IMR-90 (cell line): ENCODE measurements around the gene EPS8. TPM values are rescaled to one million over a fixed set of nuclear protein-coding genes. Genes with fewer than 3 reads are reported as not detected.

Experiments used
- ATAC-seq: fragments of 200-7000 bp; cut with Tn5 transposase; 2 replicates; pipeline ENCODE4 v1.9.1; 2020; ENCODE audit warnings: low read depth, mild to moderate bottlenecking, moderate library complexity
- BruUV-seq: library from RNA; stranded (reverse); fragments of 400-500 nt; replicated peaks from 2 replicates; lab custom pipeline; 2021; lab: Mats Ljungman, UMichigan
- CTCF ChIA-PET: fragments of 300-600 bp; formaldehyde crosslinking; extraction: SDS; loops from one replicate; lab custom pipeline; 2021; ENCODE audit warnings: antibody characterized with exemption; lab: Yijun Ruan, JAX
- POLR2A ChIA-PET: fragments of 300-600 bp; sonication (Branson Sonifier 250); formaldehyde crosslinking; loops from one replicate; lab custom pipeline; 2022; ENCODE audit warnings: antibody characterized with exemption; ENCODE audit not compliant: unreplicated experiment; lab: Charles Lee
- DNase-seq: peaks from one replicate; pipeline ENCODE4 v3.0.0; 2013
- H2AFZ ChIP-seq: replicated peaks from 2 replicates; pipeline ENCODE3; 2013; ENCODE audit warnings: low read length, mild to moderate bottlenecking; ENCODE audit not compliant: poor library complexity
- H2AK5ac ChIP-seq: 2 replicates; pipeline ENCODE4 v1.6.1; 2013; ENCODE audit warnings: low read depth, low read length, inconsistent platforms
- H2AK9ac ChIP-seq: replicated peaks from 2 replicates; pipeline ENCODE3; 2013; ENCODE audit warnings: mild to moderate bottlenecking, low read depth, low read length, moderate library complexity; ENCODE audit not compliant: poor library complexity
- H2BK120ac ChIP-seq: 2 replicates; pipeline ENCODE4 v1.6.1; 2013; ENCODE audit warnings: low read depth, low read length, inconsistent platforms
- H2BK15ac ChIP-seq: 3 replicates; pipeline ENCODE4 v1.6.1; 2013; ENCODE audit warnings: low read depth, low read length, inconsistent platforms
- H2BK20ac ChIP-seq: 2 replicates; pipeline ENCODE4 v1.6.1; 2013; ENCODE audit warnings: low read depth, mild to moderate bottlenecking, inconsistent platforms, low read length, moderate library complexity
- H2BK5ac ChIP-seq: 2 replicates; pipeline ENCODE4 v1.6.1; 2013; ENCODE audit warnings: mild to moderate bottlenecking, low read depth, low read length, inconsistent platforms; ENCODE audit not compliant: poor library complexity, severe bottlenecking
- H3K14ac ChIP-seq: replicated peaks from 2 replicates; pipeline ENCODE4 v1.6.1; 2013; ENCODE audit warnings: low read depth, low read length, inconsistent platforms
- H3K18ac ChIP-seq: 2 replicates; pipeline ENCODE4 v1.6.1; 2013; ENCODE audit warnings: low read depth, low read length, control low read depth
- H3K23ac ChIP-seq: 2 replicates; pipeline ENCODE4 v1.6.1; 2013; ENCODE audit warnings: low read depth, low read length, inconsistent platforms
- H3K27ac ChIP-seq: 2 replicates; pipeline ENCODE4 v1.5.1; 2013; ENCODE audit warnings: mild to moderate bottlenecking, control low read depth, low read length; ENCODE audit not compliant: insufficient read depth
- H3K27me3 ChIP-seq: 2 replicates; pipeline ENCODE4 v1.6.1; 2013; ENCODE audit warnings: low read length; ENCODE audit not compliant: control insufficient read depth, insufficient read depth
- H3K36me3 ChIP-seq: 2 replicates; pipeline ENCODE4 v1.6.1; 2013; ENCODE audit warnings: low read length, mixed read lengths; ENCODE audit not compliant: control insufficient read depth, insufficient read depth
- H3K4ac ChIP-seq: 2 replicates; pipeline ENCODE4 v1.6.1; 2013; ENCODE audit warnings: low read depth, low read length, inconsistent platforms
- H3K4me1 ChIP-seq: 2 replicates; pipeline ENCODE4 v1.6.1; 2013; ENCODE audit warnings: low read length, mixed read lengths; ENCODE audit not compliant: control insufficient read depth, insufficient read depth
- H3K4me2 ChIP-seq: 2 replicates; pipeline ENCODE4 v1.6.1; 2013; ENCODE audit warnings: low read depth, mild to moderate bottlenecking, control low read depth, low read length, moderate library complexity
- H3K4me3 ChIP-seq: 2 replicates; pipeline ENCODE4 v1.5.1; 2013; ENCODE audit warnings: low read depth, mild to moderate bottlenecking, control low read depth, low read length, moderate library complexity; ENCODE audit not compliant: insufficient read depth
- H3K56ac ChIP-seq: 2 replicates; pipeline ENCODE4 v1.6.1; 2013; ENCODE audit warnings: low read length, inconsistent platforms; ENCODE audit not compliant: insufficient read depth; ENCODE audit errors: extremely low read depth
- H3K79me1 ChIP-seq, 2 experiments: 2 replicates each; pipeline ENCODE4 v1.6.1; 2013; ENCODE audit warnings: low read length in 2 of 2, inconsistent platforms in 1 of 2, low read depth in 1 of 2
- H3K9ac ChIP-seq: 2 replicates; pipeline ENCODE4 v1.6.1; 2013; ENCODE audit warnings: low read depth, low read length, control low read depth
- H3K9me1 ChIP-seq: 2 replicates; pipeline ENCODE4 v1.6.1; 2013; ENCODE audit warnings: low read length, inconsistent platforms; ENCODE audit not compliant: insufficient read depth
- H3K9me3 ChIP-seq: 2 replicates; pipeline ENCODE4 v1.6.1; 2013; ENCODE audit warnings: low read length; ENCODE audit not compliant: control insufficient read depth, insufficient read depth
- H4K20me1 ChIP-seq: 2 replicates; pipeline ENCODE4 v1.6.1; 2013; ENCODE audit warnings: low read length, inconsistent platforms; ENCODE audit not compliant: insufficient read depth
- H4K5ac ChIP-seq: 2 replicates; pipeline ENCODE4 v1.6.1; 2013; ENCODE audit warnings: mild to moderate bottlenecking, low read depth, low read length, control low read depth
- H4K8ac ChIP-seq, 2 experiments: 2 replicates each; pipeline ENCODE4 v1.6.1; 2013; ENCODE audit warnings: low read depth in 2 of 2, low read length in 2 of 2, control low read depth in 1 of 2, inconsistent platforms in 1 of 2
- H4K91ac ChIP-seq: 2 replicates; pipeline ENCODE4 v1.6.1; 2013; ENCODE audit warnings: low read depth, low read length, inconsistent platforms; ENCODE audit not compliant: insufficient read depth
- BHLHE40 ChIP-seq: fragments of 150-350 bp; IDR thresholded peaks from 2 replicates; pipeline ENCODE4 v1.6.1; 2016; ENCODE audit warnings: mild to moderate bottlenecking, low read depth, low read length
- CTCF ChIP-seq: conservative IDR thresholded peaks from 2 replicates; pipeline ENCODE4 v1.5.1; 2012; ENCODE audit warnings: mild to moderate bottlenecking, low read depth, low read length, improper control_type of control experiment
- ELK1 ChIP-seq: fragments of 150-350 bp; IDR thresholded peaks from 2 replicates; pipeline ENCODE4 v1.6.1; 2016; ENCODE audit warnings: low read depth, mild to moderate bottlenecking, low read length, moderate library complexity, borderline replicate concordance
- FOS ChIP-seq: fragments of 150-350 bp; IDR thresholded peaks from 2 replicates; pipeline ENCODE4 v1.6.1; 2016; ENCODE audit warnings: low read depth, low read length
- MAZ ChIP-seq: IDR thresholded peaks from 2 replicates; pipeline ENCODE4 v1.6.1; 2012; ENCODE audit warnings: low read depth, mild to moderate bottlenecking, low read length, improper control_type of control experiment, moderate library complexity, borderline replicate concordance
- MXI1 ChIP-seq: IDR thresholded peaks from 2 replicates; pipeline ENCODE4 v1.6.1; 2012; ENCODE audit warnings: low read depth, mild to moderate bottlenecking, low read length, moderate library complexity, borderline replicate concordance
- POLR2A ChIP-seq: IDR thresholded peaks from 2 replicates; pipeline ENCODE4 v1.6.1; 2012; ENCODE audit warnings: mild to moderate bottlenecking, low read depth, low read length
- RAD21 ChIP-seq: IDR thresholded peaks from 2 replicates; pipeline ENCODE4 v1.6.1; 2012; ENCODE audit warnings: low read length, improper control_type of control experiment
- SMC3 ChIP-seq: fragments of 150-350 bp; IDR thresholded peaks from 2 replicates; pipeline ENCODE4 v1.6.1; 2016; ENCODE audit warnings: low read depth, mild to moderate bottlenecking, antibody characterized with exemption, low read length, moderate library complexity
- WGBS, 2 experiments: methylation state at CpG; one replicate each; pipeline versions ENCODE4 v1.1.5 to v1.1.7; 2013; ENCODE audit warnings: missing lambda C conversion rate in 2 of 2; ENCODE audit not compliant: insufficient read length in 1 of 2; ENCODE audit errors: extremely low coverage in 2 of 2; 5-methylcytosine and 5-hydroxymethylcytosine counted together
- dilution Hi-C: fragments of 300-500 bp; cut with HindIII; formaldehyde crosslinking; loops from one replicate; pipeline ENCODE4 v1.14.3; 2018; ENCODE audit warnings: low sequenced_read_pairs; ENCODE audit not compliant: unreplicated experiment
- in situ Hi-C: fragments of 300-500 bp; cut with MboI; formaldehyde crosslinking; loops from 3 replicates; pipeline ENCODE4 v1.14.3; 2019; ENCODE audit warnings: low sequenced_read_pairs, inconsistent platforms, mixed read lengths
- intact Hi-C: fragments of 100-400 bp; cut with micrococcal nuclease; formaldehyde crosslinking; loops from 2 replicates; pipeline ENCODE4 v1.10.0; 2022
- polyA plus RNA-seq, 3 experiments: library from polyadenylated mRNA; depleted of rRNA; stranded (reverse); fragments of >200 nt; gene quantifications; 2 replicates each; pipeline ENCODE4 v1.2.3, GENCODE V29; 2012; ENCODE audit warnings: low replicate concordance in 1 of 3
- total RNA-seq: library from RNA; depleted of rRNA; stranded (reverse); fragments of >200 nt; gene quantifications from 2 replicates; pipeline ENCODE4 v1.2.3, GENCODE V29; 2012

Gene EPS8
- total and polyA plus RNA-seq, 2 of the 4 experiments (the other 2 are of a cell fraction), result 45.1 to 104 TPM

GRCh38 chr12:15580431-15580830, 208.8 kb downstream of the EPS8 start:
- H4K20me1 ChIP-seq, result no peaks in the 10 kb centered on the region
- H3K4me1 ChIP-seq, result peaks cover 2% of the 10 kb centered on the region; the same call in 1 of the 2 replicates
- POLR2A ChIA-PET, result no interaction called here
- intact Hi-C loops, result loop anchor here (10.0 kb wide), 1 partner anchor 426 kb away; no protein-coding TSS in a partner anchor
- H3K9me3 ChIP-seq, result peaks cover 2% of the 10 kb centered on the region
- H4K5ac ChIP-seq, result no peak overlapping the region
- no peak overlapping the region for H2BK5ac ChIP-seq
- no peaks in the 10 kb centered on the region for H3K36me3 ChIP-seq
- no peak for ATAC-seq
- no peak overlapping the region for H3K23ac ChIP-seq
- H3K27me3 ChIP-seq, result no peaks in the 10 kb centered on the region; the same call in 1 of the 2 replicates
- no peak overlapping the region for H2BK120ac ChIP-seq
- H2BK20ac ChIP-seq, result no peak overlapping the region
- H2AFZ ChIP-seq, result no peak overlapping the region
- WGBS, 2 experiments, result no CpG with 5 or more reads among the region's 1 CpG
- in situ Hi-C loops, result no loop called here
- H3K27ac ChIP-seq, result no peak overlapping the region
- no peak overlapping the region for H3K9ac ChIP-seq
- CTCF ChIA-PET, result interaction anchor here (1.0 kb wide), 1 partner anchor 48 kb away, joined by 3 read pairs; no protein-coding TSS in a partner anchor
- no peak overlapping the region for H3K14ac ChIP-seq
- no peak overlapping the region for H3K56ac ChIP-seq
- no peak overlapping the region for H2AK9ac ChIP-seq
- no peak overlapping the region for H3K4me2 ChIP-seq
- H3K4ac ChIP-seq, result no peak overlapping the region
- no peak overlapping the region for H3K18ac ChIP-seq
- no peak overlapping the region for H4K8ac ChIP-seq
- no TSS peak for BruUV-seq
- no peak overlapping the region for H2AK5ac ChIP-seq
- DNase-seq, result no peak
- no peak overlapping the region for H2BK15ac ChIP-seq
- H3K4me3 ChIP-seq, result no peak overlapping the region
- TF ChIP-seq CTCF, result no peak
- TF ChIP-seq MXI1, result no peak
- TF ChIP-seq BHLHE40, result no peak
- TF ChIP-seq SMC3, result no peak
- TF ChIP-seq ELK1, result no peak
- no peak for TF ChIP-seq POLR2A
- no peak for TF ChIP-seq FOS
- TF ChIP-seq RAD21, result no peak
- no peak for TF ChIP-seq MAZ
- no peak overlapping the region for H4K91ac ChIP-seq
- no peaks in the 10 kb centered on the region for H3K9me1 ChIP-seq
- H3K79me1 ChIP-seq, result no peaks in the 10 kb centered on the region
- dilution Hi-C loops, result no loop called here
